ENCODE measurements around the gene KMT2C. TPM values are rescaled to one million over a fixed set of nuclear protein-coding genes. Genes with fewer than 3 reads are reported as not detected.

Gene KMT2C
- polyA plus RNA-seq, 2 donors: 8.2 to 11.7 TPM

DNA sequence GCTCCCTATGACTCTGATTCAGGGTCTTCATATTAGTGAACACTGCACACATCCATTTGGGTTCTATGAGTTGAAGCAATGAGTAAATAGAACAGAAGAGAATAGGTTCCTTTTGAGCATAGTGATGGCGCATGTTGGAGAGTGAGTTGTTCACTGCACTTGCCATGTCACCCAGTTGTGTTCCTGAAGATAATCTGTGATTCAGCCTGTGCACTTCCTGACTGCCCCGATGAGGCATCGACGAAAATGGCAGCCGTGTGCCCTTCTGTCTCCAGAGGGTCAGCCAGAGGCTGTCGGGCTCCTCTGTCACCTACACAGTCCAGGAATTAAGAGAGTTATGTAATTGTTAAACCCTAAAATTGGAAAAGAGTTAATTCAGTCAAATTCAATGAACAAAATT lies 315.6 kb downstream of the KMT2C start:
- WGBS, 2 donors: 91 to 94% methylated on average over 6 of the region's 6 CpGs
- Histone ChIP-seq H3K4me3 (ENCODE audit: low read depth in 1 of 2, low read length in 2 of 2) (no peak overlapping the region), H3K4me1 (ENCODE audit: control insufficient read depth in 2 of 2, insufficient read depth in 2 of 2, low read length in 1 of 2) (no peaks in the 10 kb centered on the region), H3K27me3 (ENCODE audit: control insufficient read depth in 1 of 2, insufficient read depth in 2 of 2, low read length in 2 of 2) (no peaks in the 10 kb centered on the region), H3K9me3 (ENCODE audit: control insufficient read depth in 2 of 2, insufficient read depth in 1 of 2, low read depth in 1 of 2, low read length in 1 of 2) (peaks cover 0 to 3% of the 10 kb centered on the region in 2 donors), H3K27ac (ENCODE audit: low read depth in 2 of 2, low read length in 1 of 2) (no peak overlapping the region), H3K36me3 (ENCODE audit: control insufficient read depth in 2 of 2, insufficient read depth in 2 of 2, low read length in 1 of 2) (peaks cover 22 to 31% of the 10 kb centered on the region in 2 donors)

DNA sequence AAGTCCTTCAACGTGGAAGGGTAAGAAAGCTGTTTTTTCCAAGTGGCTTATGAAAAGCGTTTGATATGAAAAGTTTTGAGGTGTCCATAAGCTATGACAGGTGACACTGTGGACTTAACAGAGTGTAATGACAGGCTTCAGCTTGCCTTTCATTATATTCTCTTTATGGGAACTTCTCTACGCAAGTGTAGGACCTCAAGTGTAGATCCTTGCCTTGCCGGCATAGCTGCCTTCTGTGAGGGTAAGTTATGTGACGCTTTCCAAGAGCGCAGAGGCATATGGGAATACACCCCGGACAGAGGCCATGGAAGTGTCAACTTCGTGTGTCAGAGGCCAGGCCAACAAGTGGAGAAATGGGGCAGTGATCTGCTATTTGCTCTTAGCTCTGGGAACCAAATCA lies 318.4 kb downstream of the KMT2C start:
- H3K27me3 ChIP-seq (ENCODE audit: control insufficient read depth in 1 of 2, insufficient read depth in 2 of 2, low read length in 2 of 2): no peaks in the 10 kb centered on the region
- H3K36me3 ChIP-seq (ENCODE audit: control insufficient read depth in 2 of 2, insufficient read depth in 2 of 2, low read length in 1 of 2): peaks cover 24 to 27% of the 10 kb centered on the region in 2 donors
- H3K4me1 ChIP-seq (ENCODE audit: control insufficient read depth in 2 of 2, insufficient read depth in 2 of 2, low read length in 1 of 2): no peaks in the 10 kb centered on the region
- H3K9me3 ChIP-seq (ENCODE audit: control insufficient read depth in 2 of 2, insufficient read depth in 1 of 2, low read depth in 1 of 2, low read length in 1 of 2): no peaks in the 10 kb centered on the region
- no peak overlapping the region for H3K4me3 ChIP-seq (ENCODE audit: low read depth in 1 of 2, low read length in 2 of 2)
- H3K27ac ChIP-seq (ENCODE audit: low read depth in 2 of 2, low read length in 1 of 2): no peak overlapping the region
- 92 to 93% methylated on average over 8 of the region's 8 CpGs for WGBS, 2 donors

DNA sequence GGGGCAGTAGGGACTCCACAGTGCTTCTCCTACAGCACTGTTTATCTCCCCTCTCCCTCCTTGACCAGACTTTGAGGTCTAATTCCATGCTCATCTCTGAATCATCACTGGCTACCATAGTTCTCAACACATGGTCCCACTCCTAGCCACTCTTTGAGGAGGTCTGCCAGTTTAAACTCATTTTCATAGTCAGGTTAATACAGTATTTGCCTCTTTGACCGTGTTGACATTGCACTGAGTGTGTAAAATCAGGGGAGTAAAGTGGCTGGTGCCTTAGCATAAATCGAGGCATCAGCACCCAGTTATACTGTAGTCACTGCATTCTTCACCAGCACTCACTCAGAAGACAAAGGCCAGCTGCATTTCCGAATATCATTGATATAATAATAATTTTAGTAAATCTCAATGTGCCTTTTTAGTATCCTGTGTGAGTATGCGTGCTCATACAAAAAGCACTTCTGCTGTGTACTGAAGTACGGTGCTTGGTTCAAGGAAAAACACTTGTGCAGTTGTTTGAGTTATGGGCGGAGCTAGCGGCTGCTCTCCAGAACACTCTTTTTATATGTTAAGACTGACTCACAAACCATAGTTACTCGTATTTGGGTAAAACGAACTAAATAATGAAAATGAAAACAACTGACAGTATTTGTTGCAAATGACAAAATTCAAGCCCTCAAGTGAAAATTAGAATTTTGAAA lies 320.6 kb downstream of the KMT2C start:
- Histone ChIP-seq H3K4me1 (ENCODE audit: control insufficient read depth in 2 of 2, insufficient read depth in 2 of 2, low read length in 1 of 2) (no peaks in the 10 kb centered on the region), H3K27ac (ENCODE audit: low read depth in 2 of 2, low read length in 1 of 2) (no peak overlapping the region), H3K9me3 (ENCODE audit: control insufficient read depth in 2 of 2, insufficient read depth in 1 of 2, low read depth in 1 of 2, low read length in 1 of 2) (no peaks in the 10 kb centered on the region), H3K4me3 (ENCODE audit: low read depth in 1 of 2, low read length in 2 of 2) (no peak overlapping the region), H3K27me3 (ENCODE audit: control insufficient read depth in 1 of 2, insufficient read depth in 2 of 2, low read length in 2 of 2) (no peaks in the 10 kb centered on the region), H3K36me3 (ENCODE audit: control insufficient read depth in 2 of 2, insufficient read depth in 2 of 2, low read length in 1 of 2) (peaks cover 11 to 19% of the 10 kb centered on the region in 2 donors)
- WGBS, 2 donors: 89 to 91% methylated on average over 9 of the region's 9 CpGs

DNA sequence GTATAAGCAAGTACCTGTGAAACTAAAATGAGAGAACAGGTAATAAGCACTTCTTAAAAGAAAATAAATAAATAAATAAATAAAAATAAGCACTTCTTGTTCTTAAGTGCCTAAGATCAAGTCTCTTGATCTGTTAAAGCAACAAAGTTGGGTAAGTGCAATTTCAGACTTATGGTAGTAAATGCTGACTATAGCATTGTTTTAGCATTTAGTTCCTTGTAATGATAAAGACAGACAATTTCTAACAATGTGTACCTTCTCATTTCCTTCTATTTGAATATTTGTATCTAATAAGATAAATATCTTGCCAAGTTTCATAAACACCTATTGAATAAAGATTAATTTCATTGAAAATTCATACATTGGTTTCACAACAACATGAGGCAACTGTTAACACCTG lies 323.0 kb downstream of the KMT2C start:
- Histone ChIP-seq H3K36me3 (ENCODE audit: control insufficient read depth in 2 of 2, insufficient read depth in 2 of 2, low read length in 1 of 2) (peaks cover 10% of the 10 kb centered on the region in 2 donors), H3K27ac (ENCODE audit: low read depth in 2 of 2, low read length in 1 of 2) (no peak overlapping the region), H3K4me3 (ENCODE audit: low read depth in 1 of 2, low read length in 2 of 2) (no peak overlapping the region), H3K27me3 (ENCODE audit: control insufficient read depth in 1 of 2, insufficient read depth in 2 of 2, low read length in 2 of 2) (no peaks in the 10 kb centered on the region), H3K4me1 (ENCODE audit: control insufficient read depth in 2 of 2, insufficient read depth in 2 of 2, low read length in 1 of 2) (no peaks in the 10 kb centered on the region), H3K9me3 (ENCODE audit: control insufficient read depth in 2 of 2, insufficient read depth in 1 of 2, low read depth in 1 of 2, low read length in 1 of 2) (no peaks in the 10 kb centered on the region)

DNA sequence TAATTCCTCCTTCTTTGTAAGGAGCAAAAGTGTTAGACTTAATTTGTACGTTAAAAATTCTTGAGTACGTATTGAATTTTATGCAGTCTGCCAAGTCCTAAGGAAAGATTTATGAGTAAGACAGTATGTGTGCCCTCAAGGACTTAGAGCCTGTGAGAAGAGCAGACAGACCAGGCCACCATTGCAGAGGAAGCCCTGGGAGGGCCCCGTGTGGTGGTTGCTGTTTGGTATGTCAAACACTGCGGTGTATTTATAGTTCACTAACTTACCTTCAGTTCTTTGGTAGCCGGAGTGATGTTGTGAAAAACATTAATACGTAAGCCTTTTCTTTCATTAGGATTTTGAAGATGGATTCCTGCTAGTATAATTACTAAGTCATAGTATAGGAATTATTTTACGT lies 327.4 kb downstream of the KMT2C start:
- Histone ChIP-seq H3K4me1 (ENCODE audit: control insufficient read depth in 2 of 2, insufficient read depth in 2 of 2, low read length in 1 of 2) (no peaks in the 10 kb centered on the region), H3K9me3 (ENCODE audit: control insufficient read depth in 2 of 2, insufficient read depth in 1 of 2, low read depth in 1 of 2, low read length in 1 of 2) (no peaks in the 10 kb centered on the region), H3K36me3 (ENCODE audit: control insufficient read depth in 2 of 2, insufficient read depth in 2 of 2, low read length in 1 of 2) (peaks cover 3 to 13% of the 10 kb centered on the region in 2 donors), H3K4me3 (ENCODE audit: low read depth in 1 of 2, low read length in 2 of 2) (no peak overlapping the region), H3K27ac (ENCODE audit: low read depth in 2 of 2, low read length in 1 of 2) (no peak overlapping the region), H3K27me3 (ENCODE audit: control insufficient read depth in 1 of 2, insufficient read depth in 2 of 2, low read length in 2 of 2) (no peaks in the 10 kb centered on the region)
- 78 to 81% methylated on average over 7 of the region's 7 CpGs for WGBS, 2 donors

DNA sequence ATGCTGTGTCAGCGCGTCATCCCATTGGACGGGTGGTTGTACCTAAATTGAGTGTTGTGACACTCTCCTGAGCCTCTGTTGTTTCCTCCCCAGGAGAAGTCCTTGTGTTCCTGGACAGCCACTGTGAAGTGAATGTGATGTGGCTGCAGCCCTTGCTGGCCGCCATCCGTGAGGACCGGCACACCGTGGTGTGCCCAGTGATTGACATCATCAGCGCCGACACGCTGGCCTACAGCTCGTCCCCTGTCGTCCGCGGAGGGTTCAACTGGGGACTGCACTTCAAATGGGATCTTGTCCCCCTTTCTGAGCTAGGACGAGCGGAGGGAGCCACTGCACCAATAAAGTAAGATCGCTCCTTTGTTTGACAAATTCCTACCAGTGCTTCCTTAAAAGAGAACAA lies 327.9 kb downstream of the KMT2C start:
- peaks cover 0 to 16% of the 10 kb centered on the region in 2 donors for H3K36me3 ChIP-seq (ENCODE audit: control insufficient read depth in 2 of 2, insufficient read depth in 2 of 2, low read length in 1 of 2)
- no peaks in the 10 kb centered on the region for H3K9me3 ChIP-seq (ENCODE audit: control insufficient read depth in 2 of 2, insufficient read depth in 1 of 2, low read depth in 1 of 2, low read length in 1 of 2)
- no peaks in the 10 kb centered on the region for H3K4me1 ChIP-seq (ENCODE audit: control insufficient read depth in 2 of 2, insufficient read depth in 2 of 2, low read length in 1 of 2)
- WGBS, 2 donors: 96 to 97% methylated on average over 17 of the region's 17 CpGs
- no peaks in the 10 kb centered on the region for H3K27me3 ChIP-seq (ENCODE audit: control insufficient read depth in 1 of 2, insufficient read depth in 2 of 2, low read length in 2 of 2)
- no peak overlapping the region for H3K27ac ChIP-seq (ENCODE audit: low read depth in 2 of 2, low read length in 1 of 2)
- H3K4me3 ChIP-seq (ENCODE audit: low read depth in 1 of 2, low read length in 2 of 2): no peak overlapping the region

DNA sequence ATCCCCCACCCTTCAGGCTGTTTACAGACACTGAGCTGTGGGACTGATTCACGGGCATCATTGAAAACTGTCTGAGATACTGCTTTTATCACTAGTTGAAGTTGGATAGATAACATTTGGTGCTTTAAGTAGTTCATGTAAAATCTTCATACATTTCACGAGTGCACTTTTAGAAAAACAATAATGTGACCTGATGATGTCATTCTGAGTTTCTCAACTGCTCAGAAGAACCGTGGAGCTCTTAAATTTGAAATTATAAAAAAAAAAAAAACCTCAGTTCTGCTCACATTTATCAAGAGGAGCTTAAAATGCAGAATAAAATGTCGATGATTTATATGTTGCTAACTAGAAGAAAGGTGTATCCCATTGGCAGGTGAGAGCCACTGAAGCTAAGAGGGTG lies 328.8 kb downstream of the KMT2C start:
- H3K9me3 ChIP-seq (ENCODE audit: control insufficient read depth in 2 of 2, insufficient read depth in 1 of 2, low read depth in 1 of 2, low read length in 1 of 2): no peaks in the 10 kb centered on the region
- no peaks in the 10 kb centered on the region for H3K27me3 ChIP-seq (ENCODE audit: control insufficient read depth in 1 of 2, insufficient read depth in 2 of 2, low read length in 2 of 2)
- H3K4me3 ChIP-seq (ENCODE audit: low read depth in 1 of 2, low read length in 2 of 2): no peak overlapping the region
- H3K4me1 ChIP-seq (ENCODE audit: control insufficient read depth in 2 of 2, insufficient read depth in 2 of 2, low read length in 1 of 2): no peaks in the 10 kb centered on the region
- H3K36me3 ChIP-seq (ENCODE audit: control insufficient read depth in 2 of 2, insufficient read depth in 2 of 2, low read length in 1 of 2): peaks cover 0 to 16% of the 10 kb centered on the region in 2 donors
- H3K27ac ChIP-seq (ENCODE audit: low read depth in 2 of 2, low read length in 1 of 2): no peak overlapping the region
- WGBS, 2 donors: 73 to 74% methylated on average over 4 of the region's 4 CpGs

DNA sequence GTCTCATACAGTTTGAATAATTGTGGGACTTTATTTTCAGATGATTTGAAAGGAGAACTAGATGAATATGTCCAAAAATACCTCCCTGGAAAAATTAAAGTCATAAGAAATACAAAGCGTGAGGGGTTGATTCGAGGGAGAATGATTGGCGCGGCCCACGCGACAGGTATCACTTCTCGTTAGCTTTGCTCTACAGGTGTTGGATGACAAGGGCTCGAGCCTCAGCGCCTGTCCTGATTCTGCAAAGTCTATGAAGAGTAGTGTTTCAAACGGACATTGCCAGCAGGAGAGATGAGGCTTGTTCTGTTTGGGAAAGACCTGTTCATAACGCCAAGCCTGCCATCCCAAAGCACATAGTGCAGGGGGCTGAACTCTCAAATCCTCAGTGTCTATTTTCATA lies 330.6 kb downstream of the KMT2C start:
- no peak overlapping the region for H3K27ac ChIP-seq (ENCODE audit: low read depth in 2 of 2, low read length in 1 of 2)
- no peaks in the 10 kb centered on the region for H3K27me3 ChIP-seq (ENCODE audit: control insufficient read depth in 1 of 2, insufficient read depth in 2 of 2, low read length in 2 of 2)
- H3K4me1 ChIP-seq (ENCODE audit: control insufficient read depth in 2 of 2, insufficient read depth in 2 of 2, low read length in 1 of 2): no peaks in the 10 kb centered on the region
- H3K36me3 ChIP-seq (ENCODE audit: control insufficient read depth in 2 of 2, insufficient read depth in 2 of 2, low read length in 1 of 2): peaks cover 0 to 12% of the 10 kb centered on the region in 2 donors
- no peaks in the 10 kb centered on the region for H3K9me3 ChIP-seq (ENCODE audit: control insufficient read depth in 2 of 2, insufficient read depth in 1 of 2, low read depth in 1 of 2, low read length in 1 of 2)
- H3K4me3 ChIP-seq (ENCODE audit: low read depth in 1 of 2, low read length in 2 of 2): no peak overlapping the region
- WGBS, 2 donors: 96 to 97% methylated on average over 11 of the region's 11 CpGs

DNA sequence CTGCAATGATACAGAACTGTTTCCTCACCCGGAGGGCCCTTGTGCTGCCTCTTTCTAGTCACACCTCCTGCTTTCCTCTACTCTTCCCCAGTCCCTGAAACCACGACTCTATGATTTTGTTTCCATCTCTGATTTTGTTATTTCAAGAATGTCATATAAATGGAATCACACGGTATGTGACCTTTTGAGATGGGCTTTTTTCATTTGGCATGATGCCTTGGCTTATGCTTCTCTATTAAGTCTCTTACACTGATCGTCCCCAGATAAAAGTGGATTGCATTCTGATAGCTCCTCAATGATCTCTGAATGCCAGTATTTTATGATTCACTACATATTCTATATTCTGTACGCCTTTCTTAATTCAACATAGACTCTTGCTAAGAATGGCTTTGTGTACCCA lies 332.1 kb downstream of the KMT2C start:
- no peaks in the 10 kb centered on the region for H3K9me3 ChIP-seq (ENCODE audit: control insufficient read depth in 2 of 2, insufficient read depth in 1 of 2, low read depth in 1 of 2, low read length in 1 of 2)
- H3K4me1 ChIP-seq (ENCODE audit: control insufficient read depth in 2 of 2, insufficient read depth in 2 of 2, low read length in 1 of 2): no peaks in the 10 kb centered on the region
- WGBS, 2 donors: 78% methylated on average over 5 of the region's 5 CpGs
- no peak overlapping the region for H3K4me3 ChIP-seq (ENCODE audit: low read depth in 1 of 2, low read length in 2 of 2)
- H3K27ac ChIP-seq (ENCODE audit: low read depth in 2 of 2, low read length in 1 of 2): no peak overlapping the region
- H3K27me3 ChIP-seq (ENCODE audit: control insufficient read depth in 1 of 2, insufficient read depth in 2 of 2, low read length in 2 of 2): no peaks in the 10 kb centered on the region
- peaks cover 0 to 12% of the 10 kb centered on the region in 2 donors for H3K36me3 ChIP-seq (ENCODE audit: control insufficient read depth in 2 of 2, insufficient read depth in 2 of 2, low read length in 1 of 2)

DNA sequence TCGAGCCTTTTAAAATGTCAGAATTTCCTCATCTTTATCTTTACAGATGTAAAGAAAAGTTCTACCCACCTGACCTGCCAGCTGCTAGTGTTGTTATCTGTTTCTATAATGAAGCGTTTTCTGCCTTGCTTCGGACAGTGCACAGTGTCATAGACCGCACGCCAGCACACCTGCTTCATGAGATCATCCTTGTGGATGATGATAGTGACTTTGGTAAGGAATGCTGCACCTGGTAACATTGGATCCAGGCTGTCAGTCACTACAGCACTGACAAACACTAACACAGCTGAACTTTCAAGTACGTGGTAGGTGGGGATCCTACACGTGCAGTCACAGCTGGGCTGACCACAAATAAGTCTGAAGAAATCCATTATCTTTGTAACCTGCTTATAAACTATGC lies 332.7 kb downstream of the KMT2C start:
- no peak overlapping the region for H3K4me3 ChIP-seq (ENCODE audit: low read depth in 1 of 2, low read length in 2 of 2)
- H3K4me1 ChIP-seq (ENCODE audit: control insufficient read depth in 2 of 2, insufficient read depth in 2 of 2, low read length in 1 of 2): no peaks in the 10 kb centered on the region
- no peak overlapping the region for H3K27ac ChIP-seq (ENCODE audit: low read depth in 2 of 2, low read length in 1 of 2)
- H3K27me3 ChIP-seq (ENCODE audit: control insufficient read depth in 1 of 2, insufficient read depth in 2 of 2, low read length in 2 of 2): no peaks in the 10 kb centered on the region
- peaks cover 0 to 11% of the 10 kb centered on the region in 2 donors for H3K36me3 ChIP-seq (ENCODE audit: control insufficient read depth in 2 of 2, insufficient read depth in 2 of 2, low read length in 1 of 2)
- 91% methylated on average over 7 of the region's 7 CpGs for WGBS, 2 donors
- H3K9me3 ChIP-seq (ENCODE audit: control insufficient read depth in 2 of 2, insufficient read depth in 1 of 2, low read depth in 1 of 2, low read length in 1 of 2): no peaks in the 10 kb centered on the region

Measured in esophagus (tissue), 2 donors.